Medulla oblongata (tissue), 1 donor: Measurements from ENCODE around the gene INSC.
"Not testable (repeated sequence)": the region's sequence is repeated elsewhere in the genome, so short reads cannot be mapped to it uniquely, and the experiment has no call there.

ENCODE experiments used
- DNase-seq: peaks from one replicate; pipeline ENCODE4 v3.0.0-alpha.2; 2015; ENCODE audit errors: extremely low spot score

Gene INSC, protein sequence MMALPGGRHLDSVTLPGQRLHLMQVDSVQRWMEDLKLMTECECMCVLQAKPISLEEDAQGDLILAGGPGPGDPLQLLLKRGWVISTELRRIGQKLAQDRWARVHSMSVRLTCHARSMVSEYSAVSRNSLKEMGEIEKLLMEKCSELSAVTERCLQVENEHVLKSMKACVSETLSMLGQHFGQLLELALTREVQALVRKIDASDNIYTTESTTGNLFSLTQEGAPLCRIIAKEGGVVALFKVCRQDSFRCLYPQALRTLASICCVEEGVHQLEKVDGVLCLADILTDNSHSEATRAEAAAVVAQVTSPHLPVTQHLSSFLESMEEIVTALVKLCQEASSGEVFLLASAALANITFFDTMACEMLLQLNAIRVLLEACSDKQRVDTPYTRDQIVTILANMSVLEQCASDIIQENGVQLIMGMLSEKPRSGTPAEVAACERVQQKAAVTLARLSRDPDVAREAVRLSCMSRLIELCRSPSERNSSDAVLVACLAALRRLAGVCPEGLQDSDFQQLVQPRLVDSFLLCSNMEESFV

DNA sequence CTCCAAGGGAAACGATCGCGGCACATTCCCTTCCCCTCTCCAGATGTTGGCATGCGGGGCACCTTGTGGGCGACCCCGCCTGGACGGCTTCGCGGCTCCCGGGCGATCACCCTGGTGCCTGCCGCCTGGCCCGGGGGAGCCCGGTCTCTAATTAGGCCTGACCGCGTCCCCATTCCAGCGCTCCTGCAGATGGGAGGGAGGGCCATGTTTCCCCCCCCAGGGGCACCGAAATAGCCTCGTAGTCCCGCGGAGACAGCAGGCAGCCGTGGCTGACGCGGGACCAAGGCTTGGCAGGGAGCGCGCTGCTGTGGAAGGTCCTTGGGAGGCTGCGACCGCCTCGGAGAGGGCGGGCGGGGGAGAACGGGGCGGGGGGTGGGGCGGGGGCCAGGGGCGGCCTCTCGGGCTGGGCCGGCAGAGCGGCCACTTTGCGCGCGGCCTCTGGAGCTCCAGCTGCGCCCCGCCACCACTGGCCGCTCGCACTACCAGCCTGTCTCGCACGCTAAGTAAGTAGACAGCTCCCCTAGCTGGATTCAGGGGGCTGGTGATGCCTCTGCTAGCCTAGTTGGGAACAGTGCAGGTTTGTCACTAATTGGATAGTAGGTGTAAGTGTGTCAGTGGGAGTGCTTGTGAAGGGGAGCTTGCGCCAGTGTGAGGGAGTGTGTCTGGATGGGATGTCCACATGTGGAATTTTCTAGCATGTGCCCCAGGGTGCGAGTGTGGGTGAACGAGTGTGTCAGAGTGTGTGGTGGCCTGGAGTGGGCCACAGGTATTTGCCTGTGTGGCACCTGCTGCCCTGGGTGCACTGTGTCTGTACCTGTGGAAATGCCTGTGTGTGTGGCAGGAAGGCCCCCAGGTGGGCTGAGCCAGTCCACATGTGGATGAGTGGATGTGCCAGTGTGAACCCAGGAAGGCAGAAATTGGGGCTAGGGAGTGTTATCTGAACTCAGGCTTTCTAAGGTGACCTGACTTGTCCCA, at the start of gene INSC:
Gene INSC, plus strand, starts transcription at position 423 of the 975 bp plus-strand sequence. CDS start 34,252 bp downstream, outside the sequence.
- no peak for DNase-seq

DNA sequence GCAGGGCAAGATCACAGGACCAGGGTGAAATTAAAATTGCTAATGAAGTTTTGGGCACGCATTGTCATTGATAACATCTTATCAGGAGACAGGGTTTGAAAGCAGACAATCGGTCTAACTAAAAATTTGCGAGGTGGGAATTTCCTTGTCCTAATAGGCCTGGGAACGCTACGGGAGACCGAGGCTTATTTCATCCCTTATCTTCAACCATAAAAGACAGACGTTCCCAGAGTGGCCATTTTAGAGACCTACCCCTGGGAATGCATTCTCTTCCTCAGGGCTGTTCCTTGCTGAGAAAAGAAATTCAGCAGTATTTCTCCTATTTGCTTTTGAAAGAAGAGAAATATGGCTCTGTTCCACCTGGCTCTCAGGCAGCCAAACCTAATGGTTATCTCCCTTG, 45.0 kb upstream of the INSC start:
- not testable (repeated sequence) for DNase-seq

DNA sequence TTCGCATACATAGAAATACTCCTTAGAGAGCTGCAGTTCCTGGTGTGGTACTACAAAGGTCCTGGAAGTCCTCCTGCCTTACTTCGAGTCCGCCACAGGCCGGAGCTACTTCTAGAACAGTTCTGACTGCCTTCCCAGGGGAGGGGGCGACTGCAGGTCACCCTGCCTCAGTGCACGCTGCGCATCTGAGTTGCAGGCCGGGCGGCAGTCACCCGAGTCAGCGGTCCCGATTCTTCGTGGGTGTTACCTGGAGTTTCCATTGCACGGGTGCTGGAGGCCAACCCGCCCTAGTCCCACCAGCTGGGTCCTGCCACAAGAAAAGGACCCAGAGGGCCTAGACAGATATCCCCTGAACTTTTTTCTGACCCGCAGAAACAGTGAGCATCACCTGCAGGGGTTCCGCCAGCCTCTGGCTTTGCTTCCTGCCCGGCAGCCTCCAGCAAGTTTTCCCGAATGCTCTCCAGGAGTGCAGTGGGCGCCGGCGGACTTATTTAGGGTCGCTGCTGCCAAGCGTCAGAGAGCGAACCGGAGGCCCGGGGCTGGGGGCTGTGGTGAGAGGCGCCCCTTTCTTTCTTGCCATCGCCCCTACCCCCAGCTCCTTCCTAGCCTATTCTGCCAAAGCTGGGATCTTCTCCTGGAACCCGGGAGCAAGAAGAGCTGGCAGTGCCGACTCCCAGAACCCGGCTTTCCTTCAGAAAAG, 43.0 kb upstream of the INSC start:
- no peak for DNase-seq

DNA sequence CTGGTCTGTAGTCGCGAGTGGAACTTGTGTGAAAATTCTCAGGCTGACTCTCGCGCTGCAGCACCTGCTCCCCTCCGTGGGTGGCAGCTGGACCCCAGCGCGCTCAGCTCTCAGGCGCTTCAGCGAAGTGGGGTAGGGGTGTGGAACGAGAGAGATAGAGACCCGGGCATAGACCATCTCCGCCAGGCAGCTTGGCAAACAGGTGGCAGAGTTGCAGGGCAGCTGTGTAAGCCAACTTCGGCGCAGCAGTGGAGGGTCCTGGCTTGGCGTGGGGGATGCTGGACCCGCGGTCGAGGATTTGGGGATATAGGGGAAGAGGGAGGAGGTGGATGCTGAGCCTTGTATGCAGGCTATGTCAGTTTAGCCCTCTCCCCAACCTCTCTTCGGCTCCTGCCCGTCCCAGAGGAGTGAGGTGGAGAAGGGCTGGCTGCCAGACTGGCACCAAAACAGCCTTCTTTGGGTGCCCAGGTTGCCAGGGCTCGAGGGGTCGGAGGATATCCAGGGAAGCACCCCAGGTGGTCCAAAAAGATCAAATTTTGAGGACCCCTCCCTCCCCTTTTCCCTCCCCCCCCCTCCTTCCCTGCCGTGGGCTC, 42.1 kb upstream of the INSC start:
- no peak for DNase-seq

- no peak for DNase-seq
These were observed 41.1 kb upstream of the INSC start, which contains the start of gene CALCB for GRCh38 chr11:15073361-15074205. CALCB (plus strand) TSS chr11:15073593; CDS start chr11:15074719, 1,126 bp downstream.

GRCh38 chr11:15074206-15075161, 40.2 kb upstream of the INSC start:
- DNase-seq: peak; percentile 76

GRCh38 chr11:15075162-15075526, 39.6 kb upstream of the INSC start:
- DNase-seq: no peak

- DNase-seq: no peak
These were observed 23.5 kb upstream of the INSC start for GRCh38 chr11:15091175-15091574.

DNA sequence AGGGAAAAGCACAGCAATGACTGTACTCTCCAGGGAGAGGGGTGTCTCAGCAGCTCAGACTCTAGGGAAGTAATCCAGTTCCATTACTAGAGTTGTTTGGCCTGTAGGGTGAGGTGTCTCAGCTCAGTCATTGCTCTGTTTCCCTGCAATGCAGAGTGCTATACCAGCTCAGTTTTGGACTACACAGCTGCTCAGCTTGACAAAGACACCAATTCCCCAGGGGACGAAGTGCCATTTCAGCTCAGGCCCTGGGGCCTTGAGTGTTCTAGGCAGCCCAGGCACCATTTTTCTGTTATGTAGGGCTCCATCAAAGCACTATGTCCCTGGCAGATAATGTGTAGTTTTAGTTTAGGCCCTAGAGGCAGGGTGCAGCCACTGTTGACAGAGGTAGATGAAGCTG, 23.1 kb upstream of the INSC start:
- DNase-seq: no peak

GRCh38 chr11:15093432-15093831, 21.3 kb upstream of the INSC start:
- DNase-seq: no peak

DNA sequence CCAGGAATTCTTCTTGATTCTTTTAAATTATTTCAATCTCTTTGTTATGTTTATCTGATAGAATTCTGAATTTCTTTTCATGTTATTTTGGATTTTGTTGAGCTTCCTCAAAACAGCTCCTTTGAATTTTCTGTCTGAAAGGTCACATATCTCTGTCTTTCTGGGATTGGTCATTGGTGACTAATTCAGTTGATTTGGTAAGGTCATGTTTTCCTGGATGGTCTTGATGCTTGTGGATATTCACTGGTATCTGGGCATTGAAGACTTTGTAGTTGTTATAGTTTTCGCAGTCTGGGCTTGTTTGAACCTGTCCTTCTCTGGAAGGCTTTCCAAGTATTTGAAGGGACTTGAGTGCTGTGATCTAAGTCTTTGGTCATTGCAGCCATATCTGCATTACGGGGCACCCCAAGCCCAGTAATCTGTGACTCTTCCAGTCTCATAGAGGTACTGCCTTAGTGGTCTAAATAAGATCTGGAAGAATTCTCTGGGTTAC, 18.9 kb upstream of the INSC start:
- DNase-seq: no peak

GRCh38 chr11:15097411-15097810, 17.3 kb upstream of the INSC start:
- no peak for DNase-seq

DNA sequence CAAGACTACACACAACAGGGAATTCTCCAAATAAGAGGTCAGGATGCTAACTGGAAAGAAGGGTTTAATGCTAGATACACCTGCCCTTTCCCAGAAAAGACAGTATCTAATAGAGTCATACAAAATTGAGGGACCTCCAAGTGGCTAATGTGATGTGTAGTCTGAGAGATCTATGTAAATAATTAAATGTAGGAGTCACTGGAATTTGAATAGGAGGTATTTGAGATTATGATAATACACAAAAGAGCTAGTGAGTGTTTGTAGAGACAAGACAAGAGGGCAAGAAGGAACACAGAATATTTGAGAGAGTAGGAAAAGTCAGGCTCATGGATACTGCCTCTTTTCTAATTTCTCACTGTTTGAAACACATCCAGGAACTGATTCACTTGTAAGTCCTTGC, 15.5 kb upstream of the INSC start:
- no peak for DNase-seq

DNA sequence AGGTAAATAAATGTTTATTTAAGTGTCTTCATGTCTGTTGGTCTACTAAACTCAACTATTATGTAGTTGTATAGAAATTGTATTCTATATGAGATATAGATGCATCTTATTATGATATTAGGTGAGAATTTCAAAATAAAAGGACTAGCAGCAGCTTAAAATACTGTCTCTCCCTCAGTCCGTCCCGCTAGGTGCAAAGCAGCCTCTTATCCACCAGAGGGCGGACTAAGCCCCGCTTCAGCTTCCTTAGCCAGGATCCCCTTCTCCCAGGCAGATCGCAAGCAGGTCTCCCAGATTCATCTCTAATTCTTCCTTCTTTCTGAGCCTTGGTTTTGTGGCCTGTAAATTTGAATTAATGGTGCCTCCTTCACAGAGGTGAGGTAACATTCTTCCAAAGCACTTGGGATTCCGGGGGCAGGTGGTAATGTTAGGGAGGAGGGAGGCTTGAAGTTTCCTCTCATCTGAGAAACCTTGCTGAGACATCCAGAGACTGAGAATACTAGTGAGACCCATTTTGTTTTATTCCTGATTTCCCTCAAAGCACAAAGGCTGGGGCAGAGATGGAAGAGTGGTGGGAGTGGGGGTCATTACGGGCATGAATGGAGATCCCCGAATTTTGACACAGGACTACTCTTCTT, 13.5 kb upstream of the INSC start:
- DNase-seq: peak; percentile 81

DNA sequence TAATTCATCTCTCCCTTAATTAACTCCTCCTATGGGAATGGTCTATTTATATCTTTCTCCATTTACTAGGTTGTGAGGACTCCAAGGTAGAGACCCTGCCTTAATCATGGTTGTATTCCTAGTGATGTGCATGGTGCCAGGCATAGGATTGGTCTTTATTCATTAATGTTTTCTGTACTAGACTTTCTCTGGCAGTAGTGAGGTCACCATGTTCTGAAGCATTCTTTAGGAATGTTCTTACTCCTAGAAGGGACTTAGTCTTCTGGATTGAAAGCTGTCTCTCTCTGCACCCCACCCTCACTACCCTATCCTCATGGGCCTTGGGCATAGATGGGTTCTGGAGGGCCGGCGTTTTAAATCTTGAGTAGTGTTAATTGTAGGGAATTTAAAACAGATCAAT, 10.6 kb upstream of the INSC start:
- DNase-seq: no peak

- no peak for DNase-seq
These were observed 8.3 kb upstream of the INSC start for GRCh38 chr11:15106201-15106965.

- DNase-seq: no peak
These were observed 6.8 kb upstream of the INSC start for GRCh38 chr11:15107730-15108515.
